HG03378 (cell line): ENCODE results near the gene IGF2BP3.

Experiments
- ATAC-seq: cut with Tn5 transposase; IDR thresholded peaks from one replicate; pipeline ENCODE4 v1.9.1; 2021; ENCODE audit warnings: mild to moderate bottlenecking, moderate library complexity; ENCODE audit not compliant: unreplicated experiment

IGF2BP3 gene

DNA sequence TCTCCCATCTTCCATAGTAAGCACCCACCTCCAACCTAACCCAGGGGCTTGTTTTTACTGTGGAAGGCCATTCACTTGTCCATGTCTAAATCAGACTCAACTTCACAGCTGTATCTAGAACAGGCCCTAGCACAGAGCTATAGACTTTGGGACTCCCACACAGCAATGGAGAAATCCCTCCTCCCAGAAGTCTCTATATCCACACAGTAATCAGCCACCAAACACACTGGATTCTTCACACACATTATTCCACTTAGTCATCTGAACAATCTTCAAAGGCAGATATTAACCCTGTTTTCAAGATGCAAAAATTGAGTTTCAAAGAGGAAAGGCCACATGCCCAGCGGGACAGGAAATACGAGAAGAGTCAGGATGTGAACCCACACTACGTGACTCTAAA is 89.3 kb downstream of the IGF2BP3 start:
- ATAC-seq, result no peak

DNA sequence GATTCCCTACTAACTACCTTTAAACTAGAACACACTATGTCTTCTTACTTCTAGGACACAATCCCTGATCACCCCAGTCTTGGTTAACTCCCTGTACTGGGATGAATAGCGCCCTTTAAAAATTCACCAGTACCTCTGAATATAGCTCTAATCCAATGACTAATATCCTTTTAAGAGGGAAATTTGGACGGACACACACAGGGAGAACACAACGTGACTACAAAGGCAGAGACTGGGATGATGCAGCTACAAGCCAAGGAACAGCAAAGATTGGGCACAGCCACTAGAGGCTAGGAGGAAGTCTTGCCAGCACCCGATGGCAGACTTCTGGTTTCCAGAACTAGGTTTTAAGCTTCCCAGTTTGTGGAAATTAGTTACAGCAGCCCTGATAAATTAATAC is 89.7 kb downstream of the IGF2BP3 start:
- no peak for ATAC-seq

DNA sequence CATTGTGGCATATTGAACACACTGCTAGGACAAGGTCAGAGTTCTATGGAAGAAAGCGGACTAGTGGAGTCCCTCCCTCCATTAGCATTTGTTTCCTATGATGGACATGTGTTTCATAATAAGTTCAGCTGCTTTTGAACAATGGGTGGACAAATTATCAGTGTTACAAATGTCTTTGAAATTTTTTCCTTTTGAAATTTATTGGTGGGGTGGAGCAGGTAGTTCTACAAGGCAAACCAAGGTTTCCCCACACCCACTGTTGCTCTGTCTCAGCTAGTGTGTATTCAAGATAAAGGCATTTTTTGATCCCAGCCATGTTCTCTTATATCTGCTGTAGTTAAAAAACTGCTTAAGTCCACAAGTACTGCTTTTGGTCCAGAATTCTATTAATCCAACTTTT is 91.3 kb downstream of the IGF2BP3 start:
- ATAC-seq, result no peak

DNA sequence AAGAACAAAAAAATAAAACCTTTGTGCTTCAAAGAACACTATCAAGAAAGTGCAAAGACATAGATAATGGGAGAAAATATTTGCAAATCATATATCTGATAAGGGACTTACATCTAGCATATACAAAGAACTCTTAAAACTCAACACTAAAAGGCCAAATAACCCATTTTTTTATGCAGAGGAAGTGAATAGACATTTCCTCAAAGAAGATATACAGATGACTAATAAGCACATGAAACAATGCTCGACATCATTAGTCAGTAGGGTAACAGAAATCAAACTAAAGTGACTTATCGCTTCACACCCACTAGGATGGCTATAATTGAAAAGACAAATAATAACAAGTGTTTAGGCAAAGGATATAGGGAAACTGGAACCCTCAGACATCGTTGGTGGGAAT is 93.2 kb downstream of the IGF2BP3 start:
- ATAC-seq, result no peak

DNA sequence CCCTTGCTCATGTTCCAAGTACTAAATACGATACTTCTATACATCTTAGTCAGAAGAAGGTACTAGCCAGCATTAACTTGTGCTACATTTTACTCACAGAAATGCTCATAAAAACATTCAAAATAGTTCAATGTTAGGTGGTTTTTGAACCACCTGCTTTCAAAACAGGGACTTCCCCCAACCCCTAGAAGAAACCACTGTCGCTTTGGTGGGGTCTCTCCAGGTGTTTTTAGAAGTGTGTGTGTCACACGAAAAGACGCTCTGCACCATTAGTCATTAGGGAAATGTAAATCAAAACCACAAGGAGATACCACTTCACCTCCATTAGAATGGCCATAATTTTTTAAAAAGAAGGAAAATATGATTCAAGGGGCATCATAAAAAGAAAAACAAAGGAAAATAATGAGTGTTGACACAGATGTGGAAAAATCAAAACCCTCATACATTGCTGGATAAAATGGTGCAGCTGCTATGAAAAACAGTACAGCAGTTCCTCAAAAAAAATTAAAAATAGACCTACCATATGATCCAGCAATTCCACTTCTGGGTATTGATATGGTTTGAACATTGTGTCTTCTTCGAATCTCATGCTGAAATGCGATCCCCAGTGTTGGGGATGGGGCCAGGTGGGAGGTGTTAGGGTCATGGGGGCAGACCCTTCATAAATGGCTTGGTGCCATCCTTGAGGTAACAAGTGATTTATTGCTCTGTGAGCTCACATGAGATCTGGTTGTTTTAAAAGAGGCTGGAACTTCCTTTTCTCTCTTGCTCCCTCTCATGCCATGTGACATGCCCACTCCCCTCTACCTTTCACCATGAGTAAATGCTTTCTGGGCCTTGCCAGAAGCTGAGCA is 96.9 kb downstream of the IGF2BP3 start:
- ATAC-seq, result peak; percentile 63

DNA sequence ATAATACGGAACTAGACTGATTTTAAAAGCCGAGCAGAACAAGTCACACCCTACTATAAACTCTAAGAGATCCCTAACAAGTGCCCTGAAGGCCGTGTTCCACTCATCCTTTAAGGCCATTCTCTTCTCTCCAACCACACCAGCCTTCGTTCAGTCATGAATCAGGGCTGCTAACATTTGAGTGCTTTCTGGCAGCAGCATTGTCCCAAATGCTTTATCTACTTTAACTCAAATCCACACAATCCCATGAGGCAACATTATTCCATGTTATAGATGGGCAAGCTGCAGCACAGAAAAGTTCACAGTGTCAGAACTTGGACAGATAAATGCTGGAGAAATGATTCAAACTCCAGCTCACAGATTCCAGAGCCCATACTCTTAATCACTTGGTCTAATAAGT is 97.7 kb downstream of the IGF2BP3 start:
- ATAC-seq, result no peak

DNA sequence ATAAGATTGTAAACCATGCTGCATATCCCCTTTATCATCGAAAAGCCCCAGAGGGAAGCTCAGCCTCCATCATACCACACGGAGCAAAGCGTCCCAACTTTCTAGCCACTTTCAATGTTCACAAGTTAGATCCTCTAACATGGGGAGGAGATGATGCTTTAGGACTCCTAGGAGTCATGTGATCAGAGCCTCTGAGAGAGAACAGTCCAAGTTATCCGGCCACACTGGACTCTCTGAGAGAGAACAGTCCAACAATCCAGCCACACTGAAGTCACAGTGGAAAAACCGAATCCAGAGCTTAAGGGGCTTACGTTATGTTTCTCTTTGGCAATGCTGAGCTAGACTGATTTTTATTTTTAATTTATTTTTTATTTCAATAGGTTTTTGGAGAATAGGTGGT is 98.6 kb downstream of the IGF2BP3 start:
- ATAC-seq, result no peak

DNA sequence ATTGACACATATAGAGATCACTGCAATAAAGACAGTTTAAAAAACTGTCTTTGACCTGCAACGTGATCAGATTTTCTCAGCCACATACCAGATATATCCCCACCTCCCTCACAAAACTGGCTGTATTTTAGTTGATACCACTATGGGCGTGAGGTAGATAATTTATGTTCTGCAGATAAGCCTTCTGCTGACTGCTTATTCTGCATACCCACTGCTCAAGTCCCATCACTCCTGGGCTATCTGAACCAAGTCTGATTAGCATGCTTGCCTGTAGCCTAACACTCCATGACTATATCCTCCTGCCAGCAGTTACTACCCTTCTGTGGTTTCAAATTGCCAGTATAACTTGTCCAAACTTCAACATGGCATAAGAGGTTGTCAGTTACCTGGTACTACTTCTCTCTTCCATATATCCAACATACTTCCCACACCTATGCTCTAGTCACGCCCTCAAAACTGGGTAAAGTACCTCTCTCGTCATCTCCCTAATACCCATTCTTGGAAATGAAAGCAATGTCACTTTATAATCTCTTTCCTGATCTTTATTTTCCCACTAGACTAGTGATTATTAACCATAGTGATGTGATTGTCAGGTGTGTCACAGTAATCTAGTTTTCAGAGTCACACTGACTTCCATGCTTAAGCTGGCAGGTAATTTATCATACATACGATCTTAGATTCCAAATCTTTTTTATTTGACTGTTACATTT is 100.4 kb downstream of the IGF2BP3 start:
- ATAC-seq, result no peak

DNA sequence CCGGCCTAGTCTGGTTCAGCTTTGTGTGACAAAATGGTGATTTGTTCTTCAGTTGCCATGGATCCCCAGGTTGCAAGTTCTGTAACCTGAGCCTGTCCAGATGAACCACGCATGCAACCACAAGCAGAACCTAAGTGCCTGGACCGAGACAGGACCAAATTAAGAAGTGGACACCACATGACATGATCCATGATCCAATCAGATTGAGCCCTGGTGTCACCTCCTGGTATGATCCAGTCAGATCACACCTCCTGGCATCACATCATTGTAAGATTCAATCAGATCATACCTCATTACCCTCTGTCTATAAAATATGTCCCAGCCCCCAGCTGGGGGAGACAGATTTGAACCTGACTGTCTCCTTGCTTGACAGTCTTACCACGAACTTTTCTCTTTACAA is 101.2 kb downstream of the IGF2BP3 start:
- no peak for ATAC-seq

DNA sequence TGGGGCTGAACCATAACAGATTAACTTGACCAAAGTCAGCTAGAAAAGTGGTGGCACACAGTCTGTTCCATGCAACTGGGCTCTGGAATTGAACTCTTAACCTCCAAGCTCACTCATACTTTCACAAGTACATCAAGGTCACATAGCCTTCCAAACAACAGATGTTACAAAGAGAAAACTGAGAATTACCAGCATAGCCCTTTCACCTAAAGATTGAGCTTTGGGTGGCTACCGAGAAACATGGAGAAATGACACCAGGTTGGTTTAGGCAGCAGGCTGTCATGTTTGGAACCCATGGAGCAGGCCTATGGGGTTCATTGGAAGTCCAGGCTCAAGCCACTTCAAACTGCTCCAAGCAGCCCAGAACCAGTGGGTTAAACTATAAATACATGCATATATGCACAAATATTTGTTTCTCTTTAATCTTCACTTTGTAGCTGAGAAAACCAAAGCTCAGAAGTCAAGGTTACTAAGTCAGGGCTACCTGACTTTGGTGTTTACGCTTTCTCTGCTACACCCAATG is 112.1 kb downstream of the IGF2BP3 start:
- ATAC-seq, result no peak

DNA sequence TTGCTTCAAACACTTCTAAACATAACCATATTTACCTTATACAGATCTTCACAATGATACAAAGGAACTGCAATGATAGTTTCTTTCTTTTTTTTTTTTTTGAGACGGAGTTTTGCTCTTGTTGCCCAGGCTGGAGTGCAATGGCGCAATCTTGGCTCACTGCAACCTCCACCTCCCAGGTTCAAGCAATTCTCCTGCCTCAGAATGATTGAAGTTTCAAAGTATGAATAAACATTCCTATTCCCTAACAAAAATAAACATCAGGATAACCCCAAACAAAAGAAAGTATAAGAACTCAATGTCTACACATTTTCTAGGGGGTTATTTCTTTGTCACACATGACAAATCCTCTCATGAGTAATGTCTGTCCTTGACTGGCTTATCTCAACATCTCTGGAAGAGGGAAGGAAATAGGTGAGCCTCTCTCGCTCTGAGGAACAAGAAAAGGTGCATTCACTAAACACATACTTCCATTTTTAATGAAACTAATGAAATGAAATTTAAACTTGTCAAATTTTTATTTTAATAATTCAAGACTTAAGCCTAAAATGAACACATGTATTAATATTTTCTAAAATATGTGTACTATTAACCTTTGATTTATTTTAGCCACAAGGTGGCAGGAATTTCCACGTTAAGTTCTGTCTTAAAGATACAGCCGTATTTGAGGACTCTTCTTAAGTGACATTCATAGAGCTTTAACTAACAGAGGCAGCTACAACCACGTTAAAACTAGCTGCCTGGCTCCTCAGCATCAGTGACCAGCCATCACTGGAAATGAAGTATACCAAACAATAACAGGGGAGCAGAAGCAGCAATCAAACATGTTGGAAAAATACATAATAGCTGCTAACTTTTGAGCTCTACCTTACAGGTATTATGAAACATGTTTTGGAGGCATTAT is 112.8 kb downstream of the IGF2BP3 start:
- no peak for ATAC-seq

DNA sequence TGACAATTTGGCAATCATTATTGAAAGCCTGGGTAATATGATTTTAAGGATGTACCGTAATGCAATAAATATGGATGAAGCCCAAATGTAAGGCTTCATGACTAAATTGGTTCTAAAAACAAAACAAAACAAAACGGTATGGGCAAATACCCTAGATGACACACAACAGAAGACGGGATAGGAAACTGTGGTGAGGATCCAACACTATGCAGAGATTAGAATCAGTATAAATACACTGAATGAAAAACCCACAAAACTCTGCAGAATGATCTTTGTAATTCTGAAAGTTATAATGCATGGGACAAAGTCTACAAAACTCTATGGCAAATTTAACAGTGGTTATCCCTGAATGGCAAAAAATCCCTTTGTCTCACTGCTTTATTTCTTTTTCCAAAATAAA is 113.6 kb downstream of the IGF2BP3 start:
- ATAC-seq, result no peak

DNA sequence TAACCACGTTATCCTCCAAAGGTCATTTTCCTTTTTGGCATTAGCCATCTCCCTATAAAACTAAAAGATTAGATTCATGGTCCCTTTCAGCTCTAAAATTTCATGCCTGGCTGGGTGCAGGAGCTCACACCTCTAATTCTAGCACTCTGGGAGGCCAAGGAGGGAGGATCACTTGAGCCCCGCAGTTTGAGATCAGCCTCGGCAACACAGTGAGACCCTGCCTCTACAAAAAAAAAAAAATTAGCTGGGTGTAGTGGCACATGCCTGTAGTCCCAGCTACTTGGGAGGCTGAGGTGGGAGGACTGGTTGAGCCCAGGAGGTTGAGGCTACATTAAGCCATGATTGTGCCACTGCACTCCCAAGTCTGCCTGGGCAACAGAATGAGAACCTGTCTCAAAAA is 114.1 kb downstream of the IGF2BP3 start:
- no peak for ATAC-seq

DNA sequence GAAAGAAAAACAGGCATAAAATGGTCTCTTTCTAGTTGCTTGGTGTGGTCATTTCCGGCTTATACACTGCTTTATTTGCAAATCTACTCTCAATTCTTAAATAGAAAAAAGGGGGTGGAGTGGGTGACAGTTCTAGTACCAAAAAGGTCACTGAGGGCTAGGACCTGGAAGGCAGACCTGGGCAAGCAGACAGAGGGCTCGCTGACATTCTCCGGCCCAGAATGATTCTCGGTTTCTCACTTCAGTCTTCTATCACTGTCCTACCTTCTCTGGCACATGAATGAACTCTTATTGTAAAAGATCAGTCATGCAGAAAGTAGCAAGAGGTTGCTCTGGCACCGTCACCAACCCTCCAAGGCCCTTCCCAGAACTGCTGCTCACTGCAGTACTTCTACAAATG is 117.1 kb downstream of the IGF2BP3 start:
- no peak for ATAC-seq

DNA sequence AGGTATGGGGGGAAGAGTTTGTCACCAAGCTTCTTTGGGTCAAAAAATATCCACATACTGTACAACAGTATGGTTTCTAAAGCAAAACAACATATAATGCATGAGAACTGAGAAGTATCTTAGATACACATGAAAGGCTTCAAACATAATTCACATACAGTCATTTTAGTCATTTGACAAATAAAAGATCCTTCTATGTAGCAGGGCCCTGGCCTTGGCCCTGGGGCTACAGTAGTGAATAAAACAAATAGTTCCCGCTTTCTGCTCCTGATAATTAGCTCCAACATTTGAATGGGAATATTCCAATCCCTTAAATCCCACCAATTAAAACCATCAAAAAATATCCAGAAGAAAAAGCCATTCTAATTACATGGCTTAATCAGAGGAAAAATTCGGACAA is 119.8 kb downstream of the IGF2BP3 start:
- no peak for ATAC-seq

DNA sequence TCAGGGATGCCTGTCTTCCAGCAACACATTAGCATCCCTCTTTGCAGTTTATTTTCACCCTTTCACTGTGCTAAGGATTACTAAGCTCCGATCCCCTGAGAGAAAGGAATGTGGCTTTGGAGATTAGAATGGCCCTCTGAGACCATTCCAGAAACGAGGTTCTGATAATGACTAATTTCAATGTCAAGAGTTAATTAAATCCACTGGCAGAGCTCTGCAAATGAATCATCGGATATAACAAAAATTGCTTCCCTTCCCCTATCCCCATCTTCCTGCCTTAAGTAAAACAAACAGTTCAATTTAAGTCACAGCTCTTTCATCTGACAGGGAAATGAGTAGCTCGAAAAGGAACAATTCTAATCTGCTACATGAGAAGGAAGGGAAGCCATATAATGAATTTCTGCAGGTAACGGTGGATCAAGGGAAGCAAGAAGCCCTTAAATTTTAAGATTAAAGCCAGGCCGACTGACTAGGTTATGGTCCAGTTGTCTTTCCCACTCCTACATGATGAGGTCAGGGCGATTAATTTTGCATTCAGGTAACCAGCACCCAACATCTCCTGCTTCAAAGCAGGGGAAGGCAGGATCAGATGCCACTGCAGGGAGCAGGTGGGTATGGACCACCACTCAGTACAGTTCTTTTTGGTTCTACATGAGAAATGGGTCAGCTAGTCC is 120.7 kb downstream of the IGF2BP3 start:
- ATAC-seq, result no peak

DNA sequence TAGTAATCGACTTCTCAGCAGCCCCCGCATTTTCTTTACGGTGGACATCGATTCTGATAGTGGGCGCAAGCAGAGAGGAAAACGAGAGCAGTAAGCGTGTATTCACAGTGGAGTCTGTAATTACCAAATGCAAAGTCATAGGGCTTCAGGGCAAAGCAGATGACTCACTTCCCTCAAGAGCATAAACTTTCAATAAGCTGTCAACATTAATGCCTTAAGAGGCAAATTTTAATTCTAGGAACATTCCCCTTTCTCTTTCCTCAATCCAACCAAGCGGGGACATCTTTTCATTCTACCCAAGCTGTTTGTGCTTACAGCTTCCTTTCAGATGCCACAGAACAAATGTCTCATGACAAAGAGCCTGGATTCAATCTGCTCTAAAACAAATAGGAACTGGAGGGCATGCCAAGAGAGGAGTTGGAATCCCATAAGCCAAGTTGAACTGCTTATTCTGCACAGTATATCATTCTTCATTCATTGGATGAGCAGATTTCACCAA is 122.6 kb downstream of the IGF2BP3 start:
- ATAC-seq, result no peak

DNA sequence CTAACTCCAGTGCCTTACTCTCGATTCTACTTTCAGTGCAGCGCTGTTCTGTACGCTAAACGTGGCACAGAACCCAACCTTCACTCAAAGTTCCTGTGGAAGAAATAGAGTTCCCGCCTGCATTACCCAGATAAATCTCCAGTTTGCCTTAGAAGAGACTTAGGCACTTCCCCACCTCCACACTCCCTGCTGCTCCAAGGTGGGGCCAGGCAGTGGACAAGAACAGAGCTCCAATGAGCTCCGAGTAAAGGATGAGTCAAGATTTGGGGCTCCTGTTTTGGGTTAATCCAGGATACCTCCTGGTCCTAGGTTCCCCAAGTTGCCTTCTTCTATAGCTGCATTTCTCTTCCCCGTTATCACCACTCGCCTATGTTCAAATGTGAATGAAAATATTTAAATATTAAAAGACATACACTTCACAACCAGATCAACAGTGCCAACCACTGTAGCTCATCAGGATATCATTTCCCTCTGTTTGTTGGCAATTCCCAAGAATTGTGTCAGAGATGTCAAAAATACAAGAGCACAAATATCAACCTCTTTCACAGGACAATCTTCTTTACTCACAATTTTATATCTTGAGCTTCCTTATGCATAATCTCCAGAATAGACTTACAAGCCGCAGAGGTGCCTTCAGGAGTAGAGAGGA is 123.1 kb downstream of the IGF2BP3 start:
- no peak for ATAC-seq

DNA sequence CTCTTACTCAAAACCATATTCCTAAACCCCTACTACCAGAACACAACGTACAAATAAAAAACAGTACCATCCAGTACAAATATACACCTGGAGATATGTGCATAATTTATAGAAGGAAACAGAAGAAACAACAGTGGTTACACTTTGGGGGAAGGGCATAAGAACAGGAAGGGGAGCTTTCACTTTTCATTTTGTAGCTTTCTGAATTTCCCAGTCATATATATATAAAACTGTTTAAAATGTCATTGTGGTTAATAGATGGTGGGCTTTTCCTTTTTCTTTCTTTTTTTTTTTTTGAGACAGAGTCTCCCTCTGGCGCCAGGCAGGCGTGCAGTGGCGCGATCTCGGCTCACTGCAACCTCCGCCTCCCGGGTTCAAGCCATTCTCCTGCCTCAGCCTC is 124.0 kb downstream of the IGF2BP3 start:
- peak; percentile 55 for ATAC-seq

DNA sequence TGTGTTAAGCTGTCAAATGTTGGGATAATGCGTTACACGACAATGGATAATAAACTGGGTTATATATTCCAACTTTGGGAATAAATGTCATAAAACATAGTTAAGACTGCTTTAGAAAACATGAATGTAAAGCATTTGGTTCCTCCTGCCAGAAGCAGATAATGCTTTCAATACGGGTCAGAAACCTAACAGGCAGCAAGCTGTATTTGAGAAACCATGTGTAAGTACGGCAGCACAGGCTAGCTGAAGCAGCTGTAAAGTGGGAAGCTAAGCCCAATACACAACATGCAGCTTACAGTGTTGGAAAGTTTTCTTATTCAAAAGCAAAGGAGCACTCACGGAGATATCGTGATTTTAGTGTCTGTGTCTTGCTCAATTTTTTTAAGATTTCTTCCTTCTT is 124.7 kb downstream of the IGF2BP3 start:
- ATAC-seq, result no peak
